Fibroblast of lung (primary cell): ENCODE measurements around the gene PPP4R4. TPM values are rescaled to one million over a fixed set of nuclear protein-coding genes. Genes with fewer than 3 reads are reported as not detected.

Experiments
- DNase-seq, 2 donors: peaks; one replicate each; pipeline versions ENCODE4 v3.0.0 to v3.0.0-alpha.2; 2010; ENCODE audit warnings: low read depth in 2 of 2
- H2AFZ ChIP-seq: 2 replicates; pipeline ENCODE4 v1.5.1; 2012; ENCODE audit warnings: low read length, control low read depth, inconsistent platforms
- H3K27ac ChIP-seq: 2 replicates; pipeline ENCODE4 v1.5.1; 2011; ENCODE audit warnings: low read length, control low read depth; ENCODE audit not compliant: insufficient read depth
- H3K27me3 ChIP-seq: 2 replicates; pipeline ENCODE4 v1.5.1; 2011; ENCODE audit warnings: mild to moderate bottlenecking, low read length; ENCODE audit not compliant: control insufficient read depth, insufficient read depth
- H3K36me3 ChIP-seq: 2 replicates; pipeline ENCODE4 v1.5.1; 2011; ENCODE audit warnings: low read length; ENCODE audit not compliant: control insufficient read depth, insufficient read depth
- H3K4me1 ChIP-seq: 2 replicates; pipeline ENCODE4 v1.5.1; 2011; ENCODE audit warnings: low read length; ENCODE audit not compliant: control insufficient read depth, insufficient read depth; ENCODE audit errors: extremely low read depth
- H3K4me2 ChIP-seq: 2 replicates; pipeline ENCODE4 v1.5.1; 2011; ENCODE audit warnings: low read length, control low read depth; ENCODE audit not compliant: insufficient read depth; ENCODE audit errors: extremely low read depth
- H3K4me3 ChIP-seq, 4 experiments: fragments of 200-600 bp in 1 of 4; sonication (generic) in 1 of 4; replicated peaks in 1 of 4; 2 replicates each; pipeline ENCODE4 v1.5.1; 2011 to 2016; ENCODE audit warnings: low read length in 4 of 4, low read depth in 3 of 4, mild to moderate bottlenecking in 3 of 4, control low read depth in 2 of 4, inconsistent platforms in 1 of 4, mixed read lengths in 1 of 4; ENCODE audit not compliant: insufficient read depth in 1 of 4; ENCODE audit errors: control extremely low read depth in 1 of 4
- H3K79me2 ChIP-seq: 2 replicates; pipeline ENCODE4 v1.5.1; 2012; ENCODE audit warnings: mild to moderate bottlenecking, low read length, inconsistent platforms; ENCODE audit not compliant: control insufficient read depth, insufficient read depth
- H3K9ac ChIP-seq: 2 replicates; pipeline ENCODE4 v1.5.1; 2011; ENCODE audit warnings: mild to moderate bottlenecking, low read length, control low read depth; ENCODE audit not compliant: insufficient read depth
- H3K9me3 ChIP-seq: 2 replicates; pipeline ENCODE4 v1.5.1; 2012; ENCODE audit warnings: low read depth, low read length; ENCODE audit not compliant: control insufficient read depth, insufficient read depth
- H4K20me1 ChIP-seq: 2 replicates; pipeline ENCODE4 v1.5.1; 2011; ENCODE audit warnings: low read length; ENCODE audit not compliant: control insufficient read depth, insufficient read depth; ENCODE audit errors: extremely low read depth
- EZH2 ChIP-seq: IDR thresholded peaks from 2 replicates; pipeline ENCODE4 v1.5.1; 2012; ENCODE audit warnings: low read length, control low read depth, mild to moderate bottlenecking; ENCODE audit errors: missing control alignments
- polyA plus RNA-seq, 2 donors: library from polyadenylated mRNA; depleted of rRNA in 1 of 2; stranded (reverse) in 1 of 2; unstranded in 1 of 2; fragments of >200 nt; gene quantifications; 2 replicates each; pipeline ENCODE4 v1.2.1, GENCODE V29; 2011 to 2012; ENCODE audit warnings: missing spikeins in 1 of 2
- total RNA-seq: library from RNA; depleted of rRNA; stranded (reverse); fragments of >200 nt; gene quantifications from 2 replicates; pipeline ENCODE4 v1.2.1, GENCODE V29; 2014
- TF ChIP-seq, protein P1 (sequence below), 2 donors: IDR thresholded peaks in 1 of 2; conservative IDR thresholded peaks in 1 of 2; 1 replicate in 1 of 2; 2 replicates in 1 of 2; pipeline ENCODE4 v1.5.1; 2011 to 2012; ENCODE audit warnings: low read length in 2 of 2, control low read depth in 1 of 2, inconsistent platforms in 1 of 2, low read depth in 1 of 2, mild to moderate bottlenecking in 1 of 2

PPP4R4 gene
- total and polyA plus RNA-seq, 2 donors (not counting 1 experiment from before 2014, with no cell fraction given): 0.35 to 0.99 TPM

DNA sequence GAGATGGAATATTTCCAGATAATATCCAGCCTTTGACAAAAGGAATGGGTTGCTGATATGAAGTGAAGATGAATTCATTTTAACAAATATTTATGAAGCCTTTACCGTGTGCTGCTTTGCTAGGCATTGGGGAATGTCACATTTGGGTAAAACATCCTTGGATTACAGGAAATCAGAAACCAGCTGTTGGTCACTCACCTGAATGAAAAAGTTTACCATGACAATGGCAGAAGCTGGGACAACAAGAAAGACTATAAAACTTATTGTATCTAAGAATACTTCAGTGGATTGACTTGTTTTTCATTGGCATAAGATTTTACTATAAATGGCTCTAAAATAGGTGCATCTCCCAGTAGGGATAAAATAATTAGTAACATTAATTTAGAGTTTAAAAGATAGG is 19.7 kb downstream of the PPP4R4 start:
- no peaks in the 10 kb centered on the region for H4K20me1 ChIP-seq
- no peak for TF ChIP-seq EZH2
- TF ChIP-seq, protein P1, sequence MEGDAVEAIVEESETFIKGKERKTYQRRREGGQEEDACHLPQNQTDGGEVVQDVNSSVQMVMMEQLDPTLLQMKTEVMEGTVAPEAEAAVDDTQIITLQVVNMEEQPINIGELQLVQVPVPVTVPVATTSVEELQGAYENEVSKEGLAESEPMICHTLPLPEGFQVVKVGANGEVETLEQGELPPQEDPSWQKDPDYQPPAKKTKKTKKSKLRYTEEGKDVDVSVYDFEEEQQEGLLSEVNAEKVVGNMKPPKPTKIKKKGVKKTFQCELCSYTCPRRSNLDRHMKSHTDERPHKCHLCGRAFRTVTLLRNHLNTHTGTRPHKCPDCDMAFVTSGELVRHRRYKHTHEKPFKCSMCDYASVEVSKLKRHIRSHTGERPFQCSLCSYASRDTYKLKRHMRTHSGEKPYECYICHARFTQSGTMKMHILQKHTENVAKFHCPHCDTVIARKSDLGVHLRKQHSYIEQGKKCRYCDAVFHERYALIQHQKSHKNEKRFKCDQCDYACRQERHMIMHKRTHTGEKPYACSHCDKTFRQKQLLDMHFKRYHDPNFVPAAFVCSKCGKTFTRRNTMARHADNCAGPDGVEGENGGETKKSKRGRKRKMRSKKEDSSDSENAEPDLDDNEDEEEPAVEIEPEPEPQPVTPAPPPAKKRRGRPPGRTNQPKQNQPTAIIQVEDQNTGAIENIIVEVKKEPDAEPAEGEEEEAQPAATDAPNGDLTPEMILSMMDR (conservative IDR thresholded peaks at IDR 0.05 in 1 of 2, IDR thresholded peaks at IDR 0.05 in 1 of 2; ENCODE audit: low read depth in 1 of 2, low read length in 2 of 2): no peak
- no peak for DNase-seq
- H3K27me3 ChIP-seq: no peaks in the 10 kb centered on the region
- no peak overlapping the region for H3K4me2 ChIP-seq
- H3K4me1 ChIP-seq: no peaks in the 10 kb centered on the region
- no peaks in the 10 kb centered on the region for H3K79me2 ChIP-seq
- no peak overlapping the region for H3K9ac ChIP-seq
- H3K36me3 ChIP-seq: no peaks in the 10 kb centered on the region
- H3K4me3 ChIP-seq: no peak overlapping the region
- no peaks in the 10 kb centered on the region for H3K9me3 ChIP-seq
- no peak overlapping the region for H3K27ac ChIP-seq
- no peak overlapping the region for H2AFZ ChIP-seq

DNA sequence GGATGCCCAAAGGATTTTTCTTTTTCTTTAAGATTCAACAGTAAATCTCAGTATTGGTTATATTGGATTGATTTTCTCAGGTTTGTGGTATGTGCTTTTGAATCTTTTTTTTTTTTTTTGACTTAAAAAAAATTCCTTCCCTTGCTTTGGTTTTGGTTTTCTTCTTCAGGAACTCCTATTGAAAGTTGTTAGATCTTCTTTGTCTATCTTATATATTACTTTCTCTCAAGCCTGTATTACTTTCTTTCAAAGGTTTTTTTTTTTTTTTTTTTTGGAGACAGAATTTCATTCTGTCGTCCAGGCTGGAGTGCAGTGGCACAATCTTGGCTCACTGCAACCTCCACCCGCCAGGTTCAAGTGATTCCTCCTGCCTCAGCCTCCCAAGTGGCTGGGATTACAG is 21.9 kb downstream of the PPP4R4 start:
- H3K4me3 ChIP-seq: no peak overlapping the region
- no peaks in the 10 kb centered on the region for H3K36me3 ChIP-seq
- H4K20me1 ChIP-seq: no peaks in the 10 kb centered on the region
- H3K79me2 ChIP-seq: no peaks in the 10 kb centered on the region
- TF ChIP-seq, protein P1 (conservative IDR thresholded peaks at IDR 0.05 in 1 of 2, IDR thresholded peaks at IDR 0.05 in 1 of 2; ENCODE audit: low read depth in 1 of 2, low read length in 2 of 2): no peak
- TF ChIP-seq EZH2: no peak
- no peak for DNase-seq
- H2AFZ ChIP-seq: no peak overlapping the region
- H3K4me2 ChIP-seq: no peak overlapping the region
- H3K4me1 ChIP-seq: no peaks in the 10 kb centered on the region
- H3K27me3 ChIP-seq: no peaks in the 10 kb centered on the region
- no peak overlapping the region for H3K27ac ChIP-seq
- H3K9me3 ChIP-seq: no peaks in the 10 kb centered on the region
- no peak overlapping the region for H3K9ac ChIP-seq

DNA sequence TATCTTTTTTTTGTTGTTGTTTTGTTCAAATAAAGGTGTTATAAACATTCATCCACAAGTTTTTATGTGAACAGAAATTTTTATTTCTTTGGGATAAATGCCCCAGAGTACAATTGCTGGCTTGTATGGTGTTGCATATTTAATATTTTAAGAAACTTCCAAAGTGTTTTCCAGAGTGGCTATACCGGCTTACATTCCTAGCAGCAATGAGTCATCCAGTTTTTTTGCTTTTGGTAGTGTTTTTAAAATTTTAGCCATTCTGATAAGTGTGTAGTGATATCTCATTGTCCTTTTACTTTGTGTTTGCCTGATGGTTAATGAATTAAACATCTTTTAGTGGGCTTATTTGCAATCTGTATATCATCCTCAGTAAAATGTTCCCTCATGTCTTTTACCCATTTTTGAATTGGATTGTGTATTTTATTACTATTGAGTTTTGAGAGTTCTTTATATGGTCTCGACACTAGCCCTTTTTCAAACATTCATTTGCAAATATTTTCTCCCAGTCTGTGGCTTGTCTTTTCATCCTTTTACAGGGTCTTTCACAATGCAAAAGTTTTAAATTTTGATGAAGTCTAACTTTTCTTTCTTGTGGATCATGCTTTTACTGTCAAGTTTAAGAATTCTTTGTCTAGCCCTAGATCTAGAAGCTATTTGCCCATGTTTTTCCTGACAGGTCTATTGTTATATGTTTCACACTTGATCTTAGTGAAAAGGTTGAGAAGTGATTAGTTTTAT is 29.5 kb downstream of the PPP4R4 start:
- TF ChIP-seq, protein P1 (conservative IDR thresholded peaks at IDR 0.05 in 1 of 2, IDR thresholded peaks at IDR 0.05 in 1 of 2; ENCODE audit: low read depth in 1 of 2, low read length in 2 of 2): no peak
- TF ChIP-seq EZH2: no peak
- no peaks in the 10 kb centered on the region for H3K79me2 ChIP-seq
- H3K36me3 ChIP-seq: no peaks in the 10 kb centered on the region
- H3K9me3 ChIP-seq: no peaks in the 10 kb centered on the region
- H3K27me3 ChIP-seq: no peaks in the 10 kb centered on the region
- no peak overlapping the region for H3K4me3 ChIP-seq
- H3K27ac ChIP-seq: no peak overlapping the region
- no peaks in the 10 kb centered on the region for H4K20me1 ChIP-seq
- no peak overlapping the region for H3K4me2 ChIP-seq
- no peak overlapping the region for H2AFZ ChIP-seq
- no peaks in the 10 kb centered on the region for H3K4me1 ChIP-seq
- H3K9ac ChIP-seq: no peak overlapping the region
- peak in 1 of 2 donors; percentile 14 for DNase-seq
